GM12878 (cell line): Measurements from ENCODE around the gene ASF1B. TPM values are rescaled to one million over a fixed set of nuclear protein-coding genes. Genes with fewer than 3 reads are reported as not detected.
A peak's percentile ranks its signal among the peaks of the same experiment; 100 is the strongest.

Experiments used
- ATAC-seq: fragments of 200-7000 bp; cut with Tn5 transposase; 3 replicates; pipeline ENCODE4 v1.9.1; 2020; ENCODE audit warnings: mild to moderate bottlenecking, moderate library complexity
- BruUV-seq: library from RNA; stranded (reverse); fragments of 400-500 nt; replicated peaks from 2 replicates; lab custom pipeline; 2021; lab: Mats Ljungman, UMichigan
- CTCF ChIA-PET: fragments of 300-600 bp; sonication (Branson Sonifier 250); formaldehyde crosslinking; extraction: SDS; loops from one replicate; lab custom pipeline; 2021; ENCODE audit warnings: inconsistent platforms; lab: Yijun Ruan, JAX
- POLR2A ChIA-PET: fragments of 350-600 bp; formaldehyde crosslinking; extraction: SDS; loops from one replicate; lab custom pipeline; 2021; ENCODE audit warnings: inconsistent platforms; lab: Charles Lee
- RAD21 ChIA-PET: fragments of 300-600 bp; sonication (Branson Sonifier 250); formaldehyde crosslinking; loops from one replicate; lab custom pipeline; 2023; ENCODE audit warnings: antibody characterized with exemption; ENCODE audit not compliant: unreplicated experiment; lab: Charles Lee
- SMC1A ChIA-PET: fragments of 300-600 bp; sonication (Branson Sonifier 250); formaldehyde crosslinking; loops from one replicate; lab custom pipeline; 2023; ENCODE audit not compliant: unreplicated experiment, uncharacterized antibody; lab: Charles Lee
- DNase-seq: peaks from one replicate; pipeline ENCODE4 v3.0.0-alpha.2; 2011; ENCODE audit warnings: low read depth, low spot score
- FAIRE-seq: peaks from 3 replicates; lab custom pipeline; 2011; peaks lifted over from hg19 to GRCh38; lab: Jason Lieb, UNC
- H2AFZ ChIP-seq: 2 replicates; pipeline ENCODE4 v1.6.0; 2011; ENCODE audit warnings: low read depth, low read length, control low read depth; ENCODE audit not compliant: control insufficient read depth
- H3K27ac ChIP-seq: 2 replicates; pipeline ENCODE4 v1.5.1; 2011; ENCODE audit warnings: control low read depth; ENCODE audit not compliant: control insufficient read depth, insufficient read depth
- H3K27me3 ChIP-seq, 2 experiments: replicated peaks in 1 of 2; 2 replicates each; pipeline versions ENCODE4 v1.6.0 to v1.6.1; 2011; ENCODE audit warnings: low read length in 1 of 2; ENCODE audit not compliant: control insufficient read depth in 2 of 2, insufficient read depth in 2 of 2
- H3K36me3 ChIP-seq, 2 experiments: 2 replicates each; pipeline ENCODE4 v1.5.1; 2011; ENCODE audit warnings: low read length in 1 of 2; ENCODE audit not compliant: control insufficient read depth in 2 of 2, insufficient read depth in 2 of 2
- H3K4me1 ChIP-seq: 2 replicates; pipeline ENCODE4 v1.6.1; 2011; ENCODE audit warnings: mild to moderate bottlenecking, low read length, moderate library complexity, mixed read lengths; ENCODE audit not compliant: control insufficient read depth, insufficient read depth
- H3K4me2 ChIP-seq: 2 replicates; pipeline ENCODE4 v1.6.0; 2011; ENCODE audit warnings: control low read depth; ENCODE audit not compliant: control insufficient read depth, insufficient read depth
- H3K4me3 ChIP-seq: fragments of 200-600 bp; sonication (generic); 2 replicates; pipeline ENCODE4 v1.5.1; 2016
- H3K79me2 ChIP-seq: 2 replicates; pipeline ENCODE4 v1.6.0; 2011; ENCODE audit warnings: low read length; ENCODE audit not compliant: control insufficient read depth, insufficient read depth
- H3K9ac ChIP-seq: 2 replicates; pipeline ENCODE4 v1.8.0; 2011; ENCODE audit warnings: low read length, control low read depth, mixed read lengths; ENCODE audit not compliant: control insufficient read depth, insufficient read depth
- H3K9me3 ChIP-seq: replicated peaks from 3 replicates; pipeline ENCODE4 v1.5.1; 2011; ENCODE audit warnings: mild to moderate bottlenecking, low read length; ENCODE audit not compliant: control insufficient read depth, insufficient read depth
- H4K20me1 ChIP-seq: 2 replicates; pipeline ENCODE4 v1.6.0; 2011; ENCODE audit not compliant: control insufficient read depth, insufficient read depth
- BMI1 ChIP-seq: fragments of 450-650 bp; IDR thresholded peaks from 2 replicates; pipeline ENCODE4 v1.6.1; 2016; ENCODE audit warnings: mild to moderate bottlenecking, moderate library complexity, borderline replicate concordance
- CBFB ChIP-seq: IDR thresholded peaks from 2 replicates; pipeline ENCODE4 v1.6.1; 2016; ENCODE audit warnings: antibody characterized with exemption, low read depth
- GATAD2B ChIP-seq: fragments of 450-650 bp; conservative IDR thresholded peaks from 2 replicates; pipeline ENCODE4 v1.6.1; 2017; ENCODE audit warnings: low read depth, mild to moderate bottlenecking, moderate library complexity
- HCFC1 ChIP-seq: fragments of 150-350 bp; IDR thresholded peaks from 2 replicates; pipeline ENCODE4 v1.6.1; 2014; ENCODE audit warnings: low read length
- IKZF2 ChIP-seq, 2 experiments: fragments of 450-650 bp; IDR thresholded peaks; 2 replicates each; pipeline ENCODE4 v1.6.1; 2017; ENCODE audit warnings: mild to moderate bottlenecking in 2 of 2, moderate library complexity in 2 of 2
- MEF2A ChIP-seq: IDR thresholded peaks from 2 replicates; pipeline ENCODE4 v1.6.1; 2011; ENCODE audit warnings: low read depth, mild to moderate bottlenecking, low read length, moderate library complexity; ENCODE audit not compliant: insufficient read depth
- NFIC ChIP-seq: IDR thresholded peaks from 2 replicates; pipeline ENCODE4 v1.6.1; 2012; ENCODE audit warnings: low read depth, mild to moderate bottlenecking, inconsistent platforms, low read length, moderate library complexity
- PAX8 ChIP-seq: fragments of 450-650 bp; IDR thresholded peaks from 2 replicates; pipeline ENCODE4 v1.6.1; 2017; ENCODE audit warnings: mild to moderate bottlenecking, moderate library complexity
- RB1 ChIP-seq: fragments of 450-650 bp; formaldehyde crosslinking; IDR thresholded peaks from 2 replicates; pipeline ENCODE4 v1.6.1; 2017; ENCODE audit warnings: mild to moderate bottlenecking, borderline replicate concordance
- ZNF207 ChIP-seq: fragments of 450-650 bp; IDR thresholded peaks from 2 replicates; pipeline ENCODE4 v1.6.1; 2014; ENCODE audit warnings: antibody characterized with exemption, mild to moderate bottlenecking, borderline replicate concordance
- WGBS: methylation state at CpG from one replicate; pipeline ENCODE4 v1.1.6; 2016; ENCODE audit warnings: low lambda C conversion rate; ENCODE audit not compliant: insufficient replicate concordance, insufficient coverage; ENCODE audit errors: missing lambda C conversion rate; 5-methylcytosine and 5-hydroxymethylcytosine counted together
- in situ Hi-C: fragments of 300-500 bp; cut with MboI; formaldehyde crosslinking; loops from 9 replicates; pipeline ENCODE4 v1.14.3; 2018; ENCODE audit warnings: mixed read lengths
- intact Hi-C: fragments of 100-400 bp; cut with micrococcal nuclease; formaldehyde crosslinking; loops from one replicate; pipeline ENCODE4 v1.14.2; 2022; ENCODE audit not compliant: unreplicated experiment
- polyA plus RNA-seq, 11 experiments: library from polyadenylated mRNA; depleted of rRNA in 4 of 11; unstranded in 6 of 11; stranded (reverse) in 5 of 11; fragments of >200 nt; fragmentation: Nextera tagmentation in 4 of 11; fragmentation: Illumina TruSeq in 1 of 11; extraction: Ambion mirVana in 4 of 11; extraction: Trizol in 1 of 11; gene quantifications; 1 replicate in 1 of 11; 2 replicates in 10 of 11; pipeline versions ENCODE4 v1.2.1 to v1.2.3, GENCODE V29; 2011 to 2016; ENCODE audit warnings: inconsistent platforms in 2 of 11, missing spikeins in 2 of 11, low read depth in 1 of 11
- total RNA-seq, 4 experiments: library from RNA; depleted of rRNA in 3 of 4; stranded (reverse); fragments of >200 nt in 3 of 4; fragmentation: Illumina TruSeq in 1 of 4; extraction: Trizol in 1 of 4; gene quantifications; 2 replicates each; pipeline versions ENCODE4 v1.2.1 to v1.2.3, GENCODE V29; 2013 to 2021
- TF ChIP-seq, protein P1 (sequence below): IDR thresholded peaks from 2 replicates; pipeline ENCODE4 v1.6.1; 2012; ENCODE audit warnings: low read length, inconsistent platforms
- TF ChIP-seq, protein P2 (sequence below): fragments of 450-650 bp; IDR thresholded peaks from 2 replicates; pipeline ENCODE4 v1.6.1; 2017; ENCODE audit warnings: mild to moderate bottlenecking

Gene ASF1B
- total and polyA plus RNA-seq, 10 of the 15 experiments (the other 5 are each of a cell fraction or from before 2014, with no cell fraction given) = 10.4 to 217 (median 90.2) TPM

DNA sequence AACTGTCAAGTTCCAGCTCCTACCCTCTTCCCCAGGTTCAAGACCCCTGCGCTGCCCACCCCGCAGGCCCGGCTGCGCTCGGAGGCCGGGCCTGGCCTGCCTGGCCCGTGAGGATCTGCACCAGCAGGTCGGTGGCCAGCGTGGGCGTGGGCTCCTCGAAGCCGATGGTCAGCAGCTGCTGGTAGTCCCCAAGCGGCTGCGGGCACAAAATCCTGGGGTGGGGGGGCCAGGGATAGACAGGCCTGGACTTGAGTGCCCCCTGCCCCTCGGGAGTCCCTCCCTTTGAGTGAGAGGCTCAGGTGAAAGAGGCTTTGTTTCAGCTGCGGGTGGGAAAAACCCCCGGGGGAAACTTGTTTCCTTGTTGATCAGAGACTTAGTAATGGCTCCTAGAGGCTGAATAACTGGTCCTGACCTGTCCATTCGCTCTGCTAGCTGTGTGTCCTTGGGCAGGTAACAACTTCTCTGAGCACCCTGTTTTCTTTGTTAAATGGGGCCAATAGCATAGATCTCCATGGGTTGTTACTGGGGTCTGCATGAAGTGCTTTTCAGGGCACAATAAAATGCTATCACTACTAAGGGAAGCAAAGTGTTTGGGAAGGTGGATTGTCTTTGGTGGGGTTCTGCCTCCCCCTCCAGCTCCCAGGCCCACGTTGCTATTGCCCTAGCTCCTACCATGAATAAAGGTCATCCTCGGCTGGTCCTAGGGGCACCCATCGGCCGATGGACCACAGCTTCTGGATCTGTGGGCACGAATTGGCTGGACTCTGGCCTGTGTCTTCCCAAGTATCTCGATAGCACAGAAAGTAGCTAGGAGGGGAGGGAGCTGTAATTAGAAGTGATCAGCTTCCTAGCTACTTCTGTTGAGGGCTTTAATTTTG is 54.4 kb downstream of the ASF1B start (continued):
- TF ChIP-seq BMI1 (no peak), HCFC1 (no peak), IKZF2 (IDR thresholded peaks at IDR 0.05) (peak; percentile 29 to 77; a peak in 2 of 4 replicates)
- TF ChIP-seq, protein P1, sequence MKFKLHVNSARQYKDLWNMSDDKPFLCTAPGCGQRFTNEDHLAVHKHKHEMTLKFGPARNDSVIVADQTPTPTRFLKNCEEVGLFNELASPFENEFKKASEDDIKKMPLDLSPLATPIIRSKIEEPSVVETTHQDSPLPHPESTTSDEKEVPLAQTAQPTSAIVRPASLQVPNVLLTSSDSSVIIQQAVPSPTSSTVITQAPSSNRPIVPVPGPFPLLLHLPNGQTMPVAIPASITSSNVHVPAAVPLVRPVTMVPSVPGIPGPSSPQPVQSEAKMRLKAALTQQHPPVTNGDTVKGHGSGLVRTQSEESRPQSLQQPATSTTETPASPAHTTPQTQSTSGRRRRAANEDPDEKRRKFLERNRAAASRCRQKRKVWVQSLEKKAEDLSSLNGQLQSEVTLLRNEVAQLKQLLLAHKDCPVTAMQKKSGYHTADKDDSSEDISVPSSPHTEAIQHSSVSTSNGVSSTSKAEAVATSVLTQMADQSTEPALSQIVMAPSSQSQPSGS = no peak

DNA sequence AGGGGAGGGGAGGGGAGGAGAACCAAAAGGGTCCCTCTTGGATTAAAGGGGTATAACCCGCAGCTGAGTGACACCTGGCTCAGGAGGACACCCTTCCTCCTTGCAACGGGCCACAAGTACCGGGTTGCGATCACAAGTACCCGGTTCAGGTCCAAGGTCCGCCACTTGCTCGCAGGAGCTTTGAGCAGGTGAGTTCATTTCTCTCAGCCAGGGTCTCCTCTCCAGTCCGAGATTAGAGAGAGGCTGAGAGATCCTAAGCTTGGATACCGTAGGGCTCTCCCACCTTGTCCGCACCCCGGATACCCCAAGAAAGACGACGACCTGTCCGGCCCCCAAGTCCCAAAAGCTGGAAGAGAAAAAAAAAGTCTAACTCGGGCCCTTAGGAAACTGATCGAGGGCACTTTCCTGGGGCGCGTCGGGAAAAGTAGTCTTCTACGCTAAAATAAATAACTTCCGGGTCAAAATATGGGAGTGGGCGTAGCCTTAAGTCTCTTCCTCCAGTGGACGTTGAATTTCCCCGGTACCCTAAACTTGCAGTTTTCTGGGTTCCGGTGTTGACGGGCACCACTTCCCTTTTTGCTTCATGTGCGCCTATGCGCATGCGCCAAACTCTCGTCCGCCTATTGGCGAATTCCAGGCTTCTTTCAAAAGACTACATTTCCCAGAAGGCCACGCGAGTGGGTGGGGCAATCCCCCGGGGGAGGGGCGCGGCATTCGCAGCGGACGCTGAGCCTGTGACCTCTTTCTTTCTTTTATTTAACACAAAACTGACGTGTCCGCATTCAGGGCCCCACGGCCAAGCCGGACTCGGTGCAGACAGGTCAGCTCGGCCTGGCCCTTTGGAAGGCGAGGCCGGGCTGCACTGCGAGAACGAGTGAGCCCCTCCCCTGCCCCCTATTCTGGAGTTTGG is 55.2 kb downstream of the ASF1B start:
- ChIA-PET SMC1A (interaction anchor here (0.5 to 1.2 kb wide), 4 partner anchors 37 to 273 kb away, joined by 3 to 4 read pairs (median 3); partner anchors contain the start of gene ASF1B), RAD21 (interaction anchor here (0.6 to 4.8 kb wide), 10 partner anchors 10 to 234 kb away, joined by 3 to 27 read pairs (median 4); partner anchors contain the start of genes ASF1B and MISP3), CTCF (interaction anchor here (0.6 to 5.6 kb wide), 16 partner anchors 8 to 202 kb away, joined by 3 to 30 read pairs (median 5); partner anchors contain the start of genes ASF1B, MISP3 and PRKACA), POLR2A (interaction anchor here (0.6 to 4.9 kb wide), 12 partner anchors 7 to 401 kb away, joined by 3 to 23 read pairs (median 4); partner anchors contain the start of genes ASF1B, PRKACA and RFX1)
- Histone ChIP-seq H3K4me3 (peak overlapping the region; percentile 83), H3K27ac (peak overlapping the region; percentile 86), H3K36me3 (no peaks in the 10 kb centered on the region), H3K79me2 (peaks cover 8% of the 10 kb centered on the region), H3K27me3 (no peaks in the 10 kb centered on the region), H4K20me1 (no peaks in the 10 kb centered on the region), H3K4me2 (peak overlapping the region; percentile 90), H3K9ac (peak overlapping the region; percentile 90), H3K4me1 (peaks cover 4% of the 10 kb centered on the region; the same call in 1 of the 2 replicates), H3K9me3 (no peaks in the 10 kb centered on the region), H2AFZ (peak overlapping the region; percentile 97)
- BruUV-seq = TSS peak; percentile 86
- in situ Hi-C loops = no loop called here
- under 1% methylated on average over 50 of the region's 50 CpGs for WGBS
- peak; percentile 99 for DNase-seq
- intact Hi-C loops = loop anchor here (2.0 to 5.0 kb wide), 2 partner anchors 36 to 56 kb away; partner anchors contain the start of genes ASF1B and PRKACA
- peak; percentile 94 for ATAC-seq
- peak; percentile 99 for FAIRE-seq
- TF ChIP-seq RB1 (peak; percentile 62; the same call in 1 of the 2 replicates), GATAD2B (no peak), NFIC (no peak), ZNF207 (peak; percentile 55; the same call in 1 of the 2 replicates), MEF2A (0 out of 2 replicates have a peak, but pooled peaks have one; percentile 12), PAX8 (no peak), CBFB (no peak; the same call in 1 of the 2 replicates)
- TF ChIP-seq, protein P2, sequence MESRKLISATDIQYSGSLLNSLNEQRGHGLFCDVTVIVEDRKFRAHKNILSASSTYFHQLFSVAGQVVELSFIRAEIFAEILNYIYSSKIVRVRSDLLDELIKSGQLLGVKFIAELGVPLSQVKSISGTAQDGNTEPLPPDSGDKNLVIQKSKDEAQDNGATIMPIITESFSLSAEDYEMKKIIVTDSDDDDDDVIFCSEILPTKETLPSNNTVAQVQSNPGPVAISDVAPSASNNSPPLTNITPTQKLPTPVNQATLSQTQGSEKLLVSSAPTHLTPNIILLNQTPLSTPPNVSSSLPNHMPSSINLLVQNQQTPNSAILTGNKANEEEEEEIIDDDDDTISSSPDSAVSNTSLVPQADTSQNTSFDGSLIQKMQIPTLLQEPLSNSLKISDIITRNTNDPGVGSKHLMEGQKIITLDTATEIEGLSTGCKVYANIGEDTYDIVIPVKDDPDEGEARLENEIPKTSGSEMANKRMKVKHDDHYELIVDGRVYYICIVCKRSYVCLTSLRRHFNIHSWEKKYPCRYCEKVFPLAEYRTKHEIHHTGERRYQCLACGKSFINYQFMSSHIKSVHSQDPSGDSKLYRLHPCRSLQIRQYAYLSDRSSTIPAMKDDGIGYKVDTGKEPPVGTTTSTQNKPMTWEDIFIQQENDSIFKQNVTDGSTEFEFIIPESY = no peak; the same call in 1 of the 2 replicates
